Medulla oblongata (tissue), 1 donor: ENCODE data around the gene ADO.

Experiments
- DNase-seq: peaks from one replicate; pipeline ENCODE4 v3.0.0-alpha.2; 2015; ENCODE audit errors: extremely low spot score

ADO gene

DNA sequence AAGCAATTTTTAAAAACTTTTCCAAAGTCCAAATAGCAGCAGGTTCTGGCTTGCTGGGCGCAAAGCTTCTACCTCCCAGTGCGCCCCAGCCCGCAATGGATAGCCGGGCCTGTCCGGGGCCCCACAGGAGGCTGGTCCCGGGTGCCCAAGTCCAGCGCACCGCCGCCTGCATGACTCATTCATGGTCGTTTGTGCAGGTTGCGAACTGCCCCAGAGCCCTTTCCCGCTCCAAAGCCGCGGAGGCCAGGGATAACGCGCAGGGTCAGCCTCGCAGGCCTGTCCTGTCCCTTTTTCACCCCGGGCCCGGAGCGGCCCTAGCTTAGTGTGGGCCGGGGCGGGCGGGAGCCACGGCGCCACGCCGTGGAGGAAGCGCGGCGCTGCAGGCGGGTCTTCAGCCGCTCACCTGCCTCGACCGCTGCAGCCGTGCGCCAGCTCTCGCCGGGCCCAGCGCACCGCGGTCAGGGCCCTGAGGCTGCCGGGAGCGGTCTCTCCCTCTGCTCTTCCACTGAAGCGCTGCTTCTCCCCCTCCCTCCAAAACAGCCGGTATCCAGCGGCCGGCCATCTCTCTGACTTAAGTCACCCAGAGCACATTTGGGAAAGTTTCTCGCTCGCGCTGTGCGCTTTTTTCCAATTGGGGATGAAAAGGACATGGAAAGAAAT is 13.4 kb downstream of the ADO start:
- peak; percentile 88 for DNase-seq

DNA sequence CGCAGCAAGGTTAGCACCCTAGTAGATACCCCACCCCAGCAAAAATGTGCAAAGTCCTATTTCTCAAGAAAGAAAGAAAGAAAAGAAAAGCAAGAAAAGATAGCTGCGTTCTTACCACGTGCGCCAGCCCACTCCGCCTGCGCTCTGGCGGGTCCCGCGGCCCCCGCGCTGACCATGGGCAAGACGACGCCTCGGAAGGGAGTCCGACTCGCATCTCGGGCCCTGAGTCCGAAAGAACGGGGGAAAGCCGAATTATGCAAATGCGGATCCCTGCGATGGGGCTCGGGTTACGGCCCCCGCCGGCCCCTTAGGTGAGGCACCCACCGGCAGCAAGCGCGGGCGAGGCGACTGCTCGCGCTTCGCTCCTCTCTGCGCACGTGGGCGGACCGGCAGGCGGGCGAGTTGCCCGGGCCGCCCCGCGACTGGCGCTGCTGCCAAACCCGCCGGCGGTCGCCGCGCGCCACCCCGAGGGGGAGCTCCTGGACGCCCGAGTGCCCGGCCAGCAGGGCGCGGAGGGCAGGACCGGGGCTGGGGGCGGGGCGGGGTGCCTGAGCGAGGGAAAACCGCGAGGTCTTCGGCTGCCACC is 14.0 kb downstream of the ADO start:
- DNase-seq = peak; percentile 59

DNA sequence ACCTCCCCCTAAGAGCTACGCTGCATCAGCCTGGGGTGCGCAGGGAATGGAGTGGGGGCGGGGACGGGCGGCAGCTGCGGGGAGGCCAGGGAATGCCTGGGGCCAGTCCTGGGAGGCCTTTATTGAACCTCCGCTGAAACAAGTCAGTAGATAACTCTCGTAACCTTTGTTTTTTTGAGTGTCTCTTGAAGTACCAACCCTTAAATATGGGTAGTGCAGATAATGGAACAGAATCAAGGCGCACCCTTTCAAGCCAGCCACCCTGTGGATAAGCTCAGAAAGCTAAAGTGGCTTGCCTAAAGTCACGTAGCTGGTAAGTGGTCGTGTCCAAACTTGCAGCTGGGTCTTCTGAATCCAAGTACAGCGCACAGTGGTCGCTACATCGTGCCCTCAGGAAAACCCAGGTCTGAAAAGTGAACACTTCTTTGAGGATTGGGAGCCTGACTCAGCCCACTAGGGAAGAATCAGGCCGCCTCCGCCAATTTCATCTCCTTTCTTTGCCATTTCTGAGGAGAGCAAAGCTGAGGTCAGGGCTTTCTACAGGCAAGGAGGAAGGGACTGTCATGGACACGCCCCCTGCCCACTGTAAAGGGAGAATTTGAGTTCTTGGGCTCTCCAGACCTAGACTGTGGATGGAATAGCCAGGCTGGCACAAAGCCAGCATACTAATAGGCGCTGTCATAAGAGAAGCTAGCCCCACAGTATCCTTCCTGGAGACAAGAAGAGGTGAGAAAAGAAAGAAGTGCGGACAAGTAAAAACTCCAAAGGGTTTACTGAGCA is 14.8 kb downstream of the ADO start:
- no peak for DNase-seq

DNA sequence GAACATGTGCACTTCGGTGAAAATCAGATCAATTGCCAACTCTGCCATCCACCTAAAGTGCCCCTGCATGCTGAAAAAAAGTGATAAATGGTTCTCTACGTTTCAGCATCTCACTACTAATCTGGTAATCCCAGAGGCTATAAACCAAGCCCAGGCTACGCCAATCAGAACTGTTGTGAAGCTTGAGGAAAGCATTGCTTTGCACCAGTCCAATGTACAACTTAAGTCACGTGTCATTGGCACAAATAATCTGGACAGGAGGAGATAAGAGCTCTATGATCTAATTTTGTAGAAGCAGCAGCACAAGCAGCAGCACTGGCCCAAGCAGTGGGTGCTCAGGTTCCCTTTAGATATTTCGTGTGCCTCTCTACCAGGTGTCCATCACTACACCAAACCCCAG is 16.1 kb downstream of the ADO start:
- no peak for DNase-seq

DNA sequence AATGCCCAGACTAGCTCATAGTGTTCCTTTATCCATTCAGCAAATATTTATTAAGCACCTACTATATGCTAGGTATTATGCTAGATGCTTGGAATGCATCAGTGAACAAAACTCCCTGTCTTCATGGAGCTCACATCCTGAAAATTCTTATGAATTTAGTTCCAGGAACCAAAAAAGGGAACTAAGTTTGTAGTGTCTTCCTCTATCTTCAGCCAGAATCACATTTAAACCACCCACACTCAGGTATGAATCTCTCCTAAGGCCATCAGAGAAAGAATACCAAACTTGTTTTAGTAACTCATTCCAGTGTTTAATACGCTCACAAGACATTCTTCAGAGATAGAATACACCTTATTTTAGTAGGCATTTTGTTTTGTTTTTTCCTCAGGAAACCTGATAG is 21.8 kb downstream of the ADO start:
- no peak for DNase-seq

DNA sequence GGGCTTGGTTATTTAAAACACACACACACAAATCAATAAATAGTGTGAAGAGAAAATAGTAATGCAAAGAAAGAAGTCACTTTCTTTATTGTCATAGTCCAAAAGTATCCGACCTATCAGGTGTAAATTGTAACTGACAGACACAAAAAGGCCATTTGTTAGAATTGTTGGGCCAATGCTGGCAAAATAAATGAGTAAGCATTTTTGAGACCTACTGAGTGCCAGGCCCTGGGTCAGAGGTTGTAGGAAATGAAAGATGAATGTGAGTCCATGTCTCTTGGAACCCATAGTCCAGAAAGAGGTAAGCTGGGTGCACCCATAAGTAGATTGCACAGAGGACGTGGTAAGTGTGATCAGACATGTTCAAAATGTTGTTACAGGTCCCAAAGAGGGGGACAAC is 25.1 kb downstream of the ADO start:
- no peak for DNase-seq

DNA sequence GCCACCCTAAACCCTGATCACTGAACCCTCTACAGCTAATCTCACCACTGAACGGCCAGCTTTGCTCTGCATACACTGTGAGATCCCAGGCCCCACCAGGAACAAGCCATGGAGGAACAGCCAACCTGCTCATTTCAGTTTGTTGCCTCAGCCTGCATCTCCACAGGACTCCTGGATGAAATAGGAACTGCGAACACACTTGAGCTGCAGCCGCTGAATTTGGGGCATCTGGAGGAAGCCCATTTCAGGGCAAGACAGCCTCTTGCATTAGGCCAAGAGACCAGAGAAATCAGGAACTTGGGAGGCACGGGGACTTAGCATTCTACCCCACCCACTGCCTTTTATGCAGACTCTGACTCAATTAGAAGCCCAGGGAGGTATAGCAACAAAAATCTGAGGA is 26.2 kb downstream of the ADO start:
- peak; percentile 36 for DNase-seq

DNA sequence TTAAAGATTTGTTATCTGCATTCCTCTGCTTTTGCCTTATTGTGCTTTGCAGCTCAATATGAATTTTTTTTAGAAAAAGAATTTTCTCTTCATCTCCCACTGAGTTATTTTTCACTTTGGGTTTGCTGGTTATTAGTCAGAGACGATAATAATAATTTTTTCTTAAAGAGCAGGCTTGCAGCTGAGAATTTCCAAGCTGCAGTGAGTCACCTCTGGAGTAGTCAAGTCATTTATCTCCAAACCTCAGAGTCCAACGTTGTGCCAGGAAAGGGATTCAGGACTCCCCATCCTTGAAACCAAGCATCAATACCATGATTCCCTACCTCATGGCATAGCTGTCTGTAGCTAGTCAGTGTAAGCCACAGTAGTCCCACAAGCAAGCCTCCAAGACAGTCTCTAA is 26.8 kb downstream of the ADO start:
- no peak for DNase-seq

DNA sequence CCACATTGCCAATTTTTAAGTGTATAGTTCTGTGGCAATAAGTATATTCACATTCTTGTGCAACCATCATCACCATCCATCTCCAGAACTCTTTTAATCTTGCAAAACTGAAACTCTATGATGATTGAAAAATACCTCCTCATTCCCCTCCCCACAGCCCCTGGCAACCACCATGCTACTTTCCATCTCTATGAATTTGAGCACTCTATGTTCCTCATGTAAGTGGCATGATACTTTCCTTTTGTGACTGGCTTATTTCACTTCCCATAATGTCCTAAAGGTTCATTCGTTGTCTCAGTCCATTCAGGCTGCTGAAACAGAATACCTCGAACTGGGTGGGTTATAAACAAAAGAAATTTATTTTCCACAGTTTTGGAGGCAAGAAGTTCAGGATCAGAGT is 35.1 kb downstream of the ADO start:
- no peak for DNase-seq

DNA sequence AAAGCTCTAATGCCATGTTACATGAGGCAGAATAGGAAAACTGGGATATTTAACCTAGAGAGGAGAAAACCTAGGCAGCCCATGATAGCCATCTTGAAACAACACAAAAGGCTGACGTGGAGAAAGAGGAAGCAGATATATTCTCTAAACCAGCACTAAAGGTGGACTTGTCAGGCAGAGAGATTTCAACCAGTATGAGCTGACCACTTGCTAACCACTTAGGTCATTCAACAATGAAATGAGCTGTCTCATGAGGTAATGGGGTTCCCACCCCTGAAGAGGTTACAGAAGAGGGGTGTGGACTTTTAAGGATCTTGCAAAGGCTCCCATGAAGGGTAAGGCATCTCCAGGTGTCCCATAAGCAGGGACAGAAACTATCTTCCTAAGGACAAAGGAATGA is 38.5 kb downstream of the ADO start:
- no peak for DNase-seq

DNA sequence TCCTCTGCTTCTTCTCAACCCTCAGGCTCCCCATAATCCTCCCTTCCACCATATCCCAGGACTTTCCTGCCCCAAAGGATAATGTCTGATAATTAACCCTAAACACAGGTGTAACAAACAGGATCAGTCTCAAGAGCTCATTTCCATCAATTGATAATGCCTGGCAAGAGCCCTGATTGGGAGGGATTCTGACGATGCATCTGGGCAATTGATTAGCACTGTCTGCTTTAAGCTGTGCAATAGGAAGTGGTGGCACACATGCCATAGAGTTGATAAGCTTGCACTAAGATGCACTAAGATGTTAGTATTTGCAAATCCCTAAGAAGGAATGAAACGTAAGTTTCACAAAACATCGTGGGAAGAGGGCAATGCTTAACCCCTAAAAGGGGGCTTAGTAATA is 39.1 kb downstream of the ADO start:
- no peak for DNase-seq

DNA sequence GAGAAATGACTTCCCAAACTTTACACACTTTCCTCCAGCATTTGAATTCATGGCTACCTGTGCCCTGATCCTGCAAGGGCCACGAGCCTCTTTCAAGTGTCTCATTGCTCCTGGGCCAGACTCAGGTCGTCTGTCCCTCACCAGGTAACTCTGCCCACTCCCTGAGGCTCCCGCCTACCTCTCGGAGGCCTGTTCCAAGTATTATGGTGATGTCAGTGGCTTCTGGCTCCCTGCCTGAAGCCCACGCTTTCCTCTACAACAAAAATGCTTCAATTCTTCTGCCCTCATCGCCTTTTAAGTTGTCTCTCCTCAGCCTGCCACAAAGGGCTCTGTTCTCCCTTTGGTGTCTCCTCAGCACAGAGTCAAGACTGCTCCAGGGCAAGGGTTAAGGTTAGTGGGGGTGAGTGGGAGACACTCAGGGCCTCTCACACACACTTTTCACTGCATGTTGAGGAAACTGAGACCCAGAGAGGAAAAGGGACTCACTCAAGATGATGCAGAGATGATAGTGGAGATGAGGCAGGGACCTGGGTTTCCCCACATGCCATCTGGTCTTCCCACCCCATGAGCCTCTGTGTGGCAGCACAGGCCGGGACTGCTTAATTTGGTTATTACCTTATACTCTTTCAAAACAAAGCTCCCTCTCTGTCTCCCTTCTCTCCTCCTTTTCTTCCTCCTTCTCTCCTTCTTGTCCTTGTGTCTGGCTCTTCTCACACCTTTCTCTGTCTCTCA is 39.9 kb downstream of the ADO start:
- no peak for DNase-seq

DNA sequence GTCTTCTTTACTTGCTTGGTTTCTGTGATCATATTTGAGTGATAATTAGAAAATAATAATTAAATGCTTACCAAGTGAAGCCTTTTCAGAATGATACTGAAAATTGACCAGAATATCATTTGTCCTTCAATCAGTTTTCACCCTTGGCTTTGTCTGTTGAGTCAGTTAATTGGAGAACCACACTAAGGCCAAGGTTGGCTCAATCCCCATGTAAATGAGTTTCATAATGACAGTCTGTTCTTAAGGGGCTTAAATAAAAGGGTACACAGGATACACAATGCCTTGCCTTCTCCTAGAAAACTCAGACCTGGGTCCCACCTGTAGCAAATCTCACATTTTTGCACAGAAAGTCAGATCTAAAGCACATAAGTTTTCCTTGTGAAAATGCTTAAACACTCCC is 42.9 kb downstream of the ADO start:
- no peak for DNase-seq

DNA sequence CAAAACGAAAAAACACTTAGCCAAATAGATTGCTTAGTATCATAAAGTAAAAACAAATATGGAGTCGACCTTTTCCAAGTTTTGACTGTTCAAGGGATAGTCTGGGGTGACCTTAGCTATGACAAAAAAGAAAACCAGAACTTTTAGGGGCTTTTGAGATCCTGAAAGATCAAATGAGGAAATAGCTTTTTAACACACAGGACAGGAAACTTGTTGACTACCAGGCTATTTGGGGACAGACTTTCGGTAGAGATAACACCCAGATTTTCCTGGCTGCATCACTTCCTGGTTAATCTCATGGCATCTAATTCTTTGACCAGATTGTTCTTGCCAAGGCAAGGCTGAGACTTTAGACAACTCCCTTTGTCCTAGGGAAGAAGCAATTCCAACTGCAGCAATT is 46.1 kb downstream of the ADO start:
- DNase-seq = peak; percentile 59

DNA sequence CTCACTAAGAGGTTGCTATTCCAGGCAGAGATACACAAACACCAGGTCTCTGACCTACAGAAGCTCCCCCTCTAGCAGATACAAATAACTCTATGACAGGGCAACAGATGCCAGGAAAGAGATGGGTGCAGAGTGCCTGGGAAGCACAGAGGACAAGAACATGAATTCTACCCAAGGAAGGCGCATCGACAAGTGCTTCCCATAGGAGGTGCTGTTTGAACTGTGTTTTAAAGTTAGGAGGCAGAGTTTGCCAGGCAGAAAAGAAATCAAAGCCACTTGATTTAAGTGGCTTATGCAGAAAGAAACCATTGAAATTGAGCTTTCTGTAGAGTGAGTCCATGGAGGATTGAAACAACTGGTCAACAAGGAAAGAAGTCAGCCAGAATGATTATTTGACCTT is 46.9 kb downstream of the ADO start:
- DNase-seq = no peak

DNA sequence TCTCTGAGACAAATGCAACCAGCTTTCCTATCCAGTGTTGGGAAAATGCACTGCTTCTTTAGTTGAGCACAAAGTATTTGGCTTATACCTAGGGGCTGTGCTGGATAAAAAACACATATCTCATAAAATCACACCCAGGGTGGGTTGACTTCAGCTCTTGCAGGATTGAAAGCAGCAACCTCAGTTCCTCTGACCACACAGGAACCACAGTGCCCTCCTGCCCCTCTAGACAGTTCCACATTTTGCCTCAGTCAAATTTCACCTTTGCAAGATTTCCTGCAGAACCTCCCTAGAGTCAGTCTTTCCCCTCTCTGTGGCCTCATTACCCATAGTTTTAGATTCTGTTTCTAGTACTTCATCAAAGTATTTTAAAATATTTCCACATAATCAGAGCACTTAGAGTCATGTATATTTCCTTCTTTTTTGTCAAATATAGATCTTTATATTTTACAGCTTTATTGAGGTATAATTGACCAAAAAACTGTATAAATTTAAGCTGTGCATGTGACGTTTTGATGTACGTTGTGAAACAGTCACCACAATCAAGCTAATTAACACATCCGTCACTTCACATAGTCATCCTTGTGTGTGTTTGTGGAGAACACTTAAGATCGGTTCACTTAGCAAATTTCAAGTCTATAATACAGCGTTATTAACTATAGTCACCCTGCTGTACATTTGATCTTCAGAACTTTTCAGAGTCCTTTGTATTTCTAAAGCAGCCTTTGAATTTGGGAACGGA is 48.6 kb downstream of the ADO start:
- DNase-seq = peak; percentile 35

DNA sequence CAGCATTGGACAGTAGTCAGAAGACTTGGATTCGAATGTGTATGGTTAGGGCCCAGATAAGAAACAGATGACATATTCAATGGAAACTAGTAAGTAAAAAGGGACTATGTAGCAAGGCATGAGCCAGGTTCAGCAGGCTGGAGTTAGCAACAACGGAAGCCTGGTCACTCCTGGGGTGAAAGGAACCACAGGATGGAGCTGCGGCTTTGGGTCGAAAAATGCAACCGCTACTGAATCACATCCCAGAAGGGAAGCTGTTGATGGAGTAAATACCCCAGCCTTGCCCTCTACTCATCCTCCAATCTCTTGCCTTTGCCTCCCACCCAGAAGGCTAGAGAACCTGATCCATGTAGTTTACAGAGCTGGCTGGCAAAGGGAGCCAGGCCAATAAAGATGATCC is 49.2 kb downstream of the ADO start:
- peak; percentile 30 for DNase-seq

DNA sequence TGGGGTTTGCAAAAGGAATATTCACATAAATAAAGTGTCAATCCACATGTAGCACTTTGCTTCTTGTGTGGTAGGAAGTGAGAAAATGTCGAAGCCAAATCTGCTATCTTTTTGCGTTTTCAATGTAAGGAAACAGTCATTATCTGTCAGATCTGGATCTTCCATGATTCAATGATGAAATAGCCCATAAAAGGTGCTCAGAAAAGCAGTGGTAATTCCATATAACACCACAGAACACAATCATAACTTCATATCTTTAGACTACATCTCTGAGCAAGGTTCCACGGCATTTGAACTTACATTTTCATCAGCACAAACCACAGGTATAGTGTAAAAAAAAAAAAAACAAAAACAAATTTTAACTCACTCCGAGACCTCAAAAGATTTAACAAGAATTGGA is 51.5 kb downstream of the ADO start:
- DNase-seq = no peak
